Gastrocnemius medialis (tissue), 4 donors: ENCODE data around the gene KATNB1. TPM values are rescaled to one million over a fixed set of nuclear protein-coding genes. Genes with fewer than 3 reads are reported as not detected.
"Not testable (repeated sequence)": the region's sequence is repeated elsewhere in the genome, so short reads cannot be mapped to it uniquely, and the experiment has no call there.

Experiments used
- ATAC-seq, 2 donors: fragments of 150-250 bp; one replicate each; pipeline ENCODE4 v1.9.1; 2016
- DNase-seq, 2 donors: peaks; one replicate each; pipeline ENCODE4 v3.0.0-alpha.2; 2019
- H3K27ac ChIP-seq, 4 donors: fragments of 200-600 bp; sonication (generic); 1 replicate in 1 of 4; 2 replicates in 3 of 4; pipeline ENCODE4 v1.5.1; 2016 to 2018; ENCODE audit warnings: mild to moderate bottlenecking in 2 of 4, moderate library complexity in 1 of 4
- H3K27me3 ChIP-seq, 3 donors: fragments of 200-600 bp; sonication (generic) in 2 of 3; 1 replicate in 1 of 3; 2 replicates in 2 of 3; pipeline versions ENCODE4 v1.5.1 to v1.6.0; 2016 to 2019; ENCODE audit warnings: mild to moderate bottlenecking in 1 of 3, moderate library complexity in 1 of 3
- H3K36me3 ChIP-seq, 2 donors: fragments of 200-600 bp; sonication (generic) in 1 of 2; one replicate each; pipeline ENCODE4 v1.5.1; 2017 to 2018
- H3K4me1 ChIP-seq, 2 donors: fragments of 200-600 bp; sonication (generic) in 1 of 2; one replicate each; pipeline ENCODE4 v1.5.1; 2016 to 2017; ENCODE audit warnings: mild to moderate bottlenecking in 2 of 2
- H3K4me3 ChIP-seq, 4 donors: fragments of 200-600 bp; sonication (generic) in 3 of 4; 1 replicate in 1 of 4; 2 replicates in 3 of 4; pipeline ENCODE4 v1.5.1; 2016 to 2019; ENCODE audit warnings: mild to moderate bottlenecking in 2 of 4
- H3K9me3 ChIP-seq, 3 donors: fragments of 200-600 bp; sonication (generic) in 2 of 3; 1 replicate in 1 of 3; 2 replicates in 2 of 3; pipeline ENCODE4 v1.5.1; 2016 to 2019
- POLR2A ChIP-seq, 2 donors: fragments of 450-650 bp; IDR thresholded peaks; one replicate each; pipeline ENCODE4 v1.6.1; 2017; ENCODE audit warnings: antibody characterized with exemption in 2 of 2, mild to moderate bottlenecking in 2 of 2, moderate library complexity in 2 of 2
- in situ Hi-C, 4 donors: fragments of 200-750 bp; cut with MboI; loops; one replicate each; pipeline versions ENCODE4 v1.15.0 to v1.8.0; 2017; ENCODE audit warnings: low sequenced_read_pairs in 4 of 4
- intact Hi-C: fragments of 100-400 bp; cut with DNase I; formaldehyde crosslinking; loops from one replicate; pipeline ENCODE4 v1.15.1; 2023; ENCODE audit warnings: low total_unique reads
- total RNA-seq, 4 donors: library from RNA; depleted of rRNA; stranded (reverse); fragments of >200 nt; gene quantifications; one replicate each; pipeline versions ENCODE4 v1.1.0 to v1.2.3, GENCODE V29; 2016
- TF ChIP-seq, protein P1 (sequence below), 5 experiments: fragments of 450-650 bp in 3 of 5; fragments of 200-600 bp in 2 of 5; sonication (generic) in 2 of 5; IDR thresholded peaks in 4 of 5; conservative IDR thresholded peaks in 1 of 5; 1 replicate in 4 of 5; 2 replicates in 1 of 5; pipeline ENCODE4 v1.5.1; 2016 to 2019; ENCODE audit warnings: antibody characterized with exemption in 5 of 5, mild to moderate bottlenecking in 3 of 5, moderate library complexity in 3 of 5

The KATNB1 gene
- total RNA-seq, 4 donors from 2014 or later: 10.7 to 18.0 (median 14.2) TPM

DNA sequence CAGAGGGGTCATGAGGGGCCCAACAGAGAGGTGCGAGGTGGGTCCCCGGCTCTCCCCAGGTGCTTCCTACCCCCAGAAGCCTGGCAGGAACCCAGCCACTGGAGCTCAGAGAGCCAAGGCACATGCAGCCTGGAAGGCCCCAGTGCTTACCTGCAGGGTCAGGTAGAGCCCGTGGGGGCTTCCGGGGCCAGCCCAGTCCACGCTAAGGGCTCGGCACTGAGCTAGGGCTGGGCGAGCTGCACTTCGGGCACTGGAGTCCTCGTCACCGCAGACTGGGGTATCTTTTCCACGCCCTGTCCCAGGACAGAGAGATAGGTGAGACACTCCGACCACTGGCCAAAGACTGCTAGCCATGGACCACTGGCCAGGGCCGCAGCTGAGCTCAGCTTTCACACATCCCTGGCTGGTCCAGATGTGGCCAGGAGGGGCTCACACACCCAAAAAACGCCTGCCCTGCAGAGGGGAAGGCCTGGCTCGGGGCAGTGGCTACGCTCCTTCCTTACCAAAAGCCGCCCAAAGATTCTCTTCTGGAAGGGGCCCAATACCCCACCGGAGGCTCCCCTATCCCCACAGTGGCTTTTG lies 59.4 kb downstream of the KATNB1 start:
- no peaks in the 10 kb centered on the region for H3K9me3 ChIP-seq
- no peak for TF ChIP-seq POLR2A (IDR thresholded peaks at IDR 0.05)
- TF ChIP-seq, protein P1, sequence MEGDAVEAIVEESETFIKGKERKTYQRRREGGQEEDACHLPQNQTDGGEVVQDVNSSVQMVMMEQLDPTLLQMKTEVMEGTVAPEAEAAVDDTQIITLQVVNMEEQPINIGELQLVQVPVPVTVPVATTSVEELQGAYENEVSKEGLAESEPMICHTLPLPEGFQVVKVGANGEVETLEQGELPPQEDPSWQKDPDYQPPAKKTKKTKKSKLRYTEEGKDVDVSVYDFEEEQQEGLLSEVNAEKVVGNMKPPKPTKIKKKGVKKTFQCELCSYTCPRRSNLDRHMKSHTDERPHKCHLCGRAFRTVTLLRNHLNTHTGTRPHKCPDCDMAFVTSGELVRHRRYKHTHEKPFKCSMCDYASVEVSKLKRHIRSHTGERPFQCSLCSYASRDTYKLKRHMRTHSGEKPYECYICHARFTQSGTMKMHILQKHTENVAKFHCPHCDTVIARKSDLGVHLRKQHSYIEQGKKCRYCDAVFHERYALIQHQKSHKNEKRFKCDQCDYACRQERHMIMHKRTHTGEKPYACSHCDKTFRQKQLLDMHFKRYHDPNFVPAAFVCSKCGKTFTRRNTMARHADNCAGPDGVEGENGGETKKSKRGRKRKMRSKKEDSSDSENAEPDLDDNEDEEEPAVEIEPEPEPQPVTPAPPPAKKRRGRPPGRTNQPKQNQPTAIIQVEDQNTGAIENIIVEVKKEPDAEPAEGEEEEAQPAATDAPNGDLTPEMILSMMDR (IDR thresholded peaks at IDR 0.05 in 4 of 5, conservative IDR thresholded peaks at IDR 0.05 in 1 of 5): no peak
- no peak overlapping the region for H3K4me3 ChIP-seq
- intact Hi-C loops (loop anchor here (5.0 kb wide), 1 partner anchor 232 kb away; the partner anchor contains the start of gene MMP15), in situ Hi-C loops (no loop called here)
- no peak for ATAC-seq
- no peaks in the 10 kb centered on the region for H3K27me3 ChIP-seq
- no peak for DNase-seq
- H3K4me1 ChIP-seq: peaks cover 43 to 54% of the 10 kb centered on the region in 2 donors
- no peaks in the 10 kb centered on the region for H3K36me3 ChIP-seq
- peak overlapping the region in 2 of 4 donors; percentile 57 to 90 for H3K27ac ChIP-seq

DNA sequence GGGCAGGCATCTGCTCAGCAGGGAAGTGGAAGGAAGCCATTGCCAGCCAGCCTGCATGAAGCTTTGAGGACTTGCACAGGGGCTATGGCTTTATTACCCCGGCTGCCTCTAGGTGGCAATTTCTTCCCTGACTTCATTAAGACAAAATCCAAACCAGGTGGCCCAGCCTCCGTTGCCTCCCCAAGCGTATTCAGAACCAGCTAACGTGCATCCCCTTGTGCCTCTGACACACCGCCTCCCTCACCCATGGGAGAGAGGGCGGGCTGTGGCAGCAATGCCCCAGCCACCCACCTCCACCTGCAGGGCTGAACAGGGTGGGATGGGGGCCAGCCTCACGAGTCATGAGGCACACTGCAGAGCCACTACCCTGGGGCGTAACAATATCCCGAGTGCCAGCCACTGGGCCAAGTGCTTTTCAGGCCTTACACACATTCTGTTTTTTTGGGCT lies 59.9 kb downstream of the KATNB1 start:
- ATAC-seq (peak in 1 of 2 donors; percentile 36), DNase-seq (peak; percentile 37 to 61)
- Histone ChIP-seq H3K27ac (peak overlapping the region in 3 of 4 donors; percentile 57 to 90 (median 75)), H3K36me3 (no peaks in the 10 kb centered on the region), H3K9me3 (no peaks in the 10 kb centered on the region), H3K4me3 (no peak overlapping the region), H3K27me3 (no peaks in the 10 kb centered on the region), H3K4me1 (peaks cover 44 to 56% of the 10 kb centered on the region in 2 donors)
- TF ChIP-seq POLR2A (IDR thresholded peaks at IDR 0.05): no peak
- TF ChIP-seq, protein P1 (IDR thresholded peaks at IDR 0.05 in 4 of 5, conservative IDR thresholded peaks at IDR 0.05 in 1 of 5): peak in 4 of 5 experiments; percentile 43 to 57 (median 44)
- in situ Hi-C loops: no loop called here
- intact Hi-C loops: no loop called here

DNA sequence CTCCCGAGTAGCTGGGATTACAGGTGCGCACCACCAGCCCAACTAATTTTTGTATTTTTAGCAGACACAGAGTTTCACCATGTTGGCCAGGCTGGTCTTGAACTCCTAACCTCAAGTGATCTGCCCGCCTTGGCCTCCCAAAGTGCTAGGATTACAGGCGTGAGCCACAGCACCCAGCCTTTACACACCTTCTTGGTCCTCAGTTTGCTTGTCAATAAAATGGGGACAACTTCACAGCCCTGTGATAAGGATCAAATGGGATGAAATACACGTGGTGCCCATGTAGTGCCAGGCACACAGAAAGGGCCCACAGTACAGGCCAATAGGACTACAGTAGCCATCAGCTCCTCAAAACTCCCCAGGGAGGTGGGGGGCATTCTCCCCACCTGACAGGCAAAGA lies 60.4 kb downstream of the KATNB1 start:
- Histone ChIP-seq H3K27ac (peak overlapping the region in 2 of 4 donors; percentile 75 to 90), H3K4me1 (peaks cover 44 to 56% of the 10 kb centered on the region in 2 donors)
- H3K36me3 ChIP-seq, H3K27me3 ChIP-seq, DNase-seq, in situ Hi-C loops, H3K9me3 ChIP-seq, ATAC-seq, H3K4me3 ChIP-seq, intact Hi-C loops: not testable (repeated sequence)

DNA sequence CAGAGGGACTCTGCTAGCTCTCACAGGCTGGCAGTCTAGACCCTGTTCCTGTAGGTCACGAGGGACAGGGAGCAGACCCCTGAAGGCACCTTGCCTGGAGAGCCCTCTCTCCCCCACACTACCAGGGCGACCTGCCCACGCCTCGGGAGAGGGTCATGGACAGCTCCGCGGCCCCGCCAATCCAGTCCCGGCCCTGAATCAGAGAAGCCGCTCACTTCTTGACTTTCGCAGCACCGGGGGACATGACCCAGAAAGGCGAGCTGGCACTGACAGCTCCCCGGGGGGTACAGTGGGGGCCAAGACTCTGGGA lies 61.6 kb downstream of the KATNB1 start:
- no peak for TF ChIP-seq POLR2A (IDR thresholded peaks at IDR 0.05)
- TF ChIP-seq, protein P1 (IDR thresholded peaks at IDR 0.05 in 4 of 5, conservative IDR thresholded peaks at IDR 0.05 in 1 of 5): no peak
- H3K4me3 ChIP-seq: peak overlapping the region in 3 of 4 donors; percentile 30 to 34 (median 30)
- peaks cover 44 to 55% of the 10 kb centered on the region in 2 donors for H3K4me1 ChIP-seq
- ATAC-seq: peak; percentile 3 to 21
- DNase-seq: no peak
- no peaks in the 10 kb centered on the region for H3K36me3 ChIP-seq
- no peaks in the 10 kb centered on the region for H3K9me3 ChIP-seq
- peak overlapping the region; percentile 71 to 90 (median 76) for H3K27ac ChIP-seq
- in situ Hi-C loops: no loop called here
- H3K27me3 ChIP-seq: no peaks in the 10 kb centered on the region
- intact Hi-C loops: no loop called here

DNA sequence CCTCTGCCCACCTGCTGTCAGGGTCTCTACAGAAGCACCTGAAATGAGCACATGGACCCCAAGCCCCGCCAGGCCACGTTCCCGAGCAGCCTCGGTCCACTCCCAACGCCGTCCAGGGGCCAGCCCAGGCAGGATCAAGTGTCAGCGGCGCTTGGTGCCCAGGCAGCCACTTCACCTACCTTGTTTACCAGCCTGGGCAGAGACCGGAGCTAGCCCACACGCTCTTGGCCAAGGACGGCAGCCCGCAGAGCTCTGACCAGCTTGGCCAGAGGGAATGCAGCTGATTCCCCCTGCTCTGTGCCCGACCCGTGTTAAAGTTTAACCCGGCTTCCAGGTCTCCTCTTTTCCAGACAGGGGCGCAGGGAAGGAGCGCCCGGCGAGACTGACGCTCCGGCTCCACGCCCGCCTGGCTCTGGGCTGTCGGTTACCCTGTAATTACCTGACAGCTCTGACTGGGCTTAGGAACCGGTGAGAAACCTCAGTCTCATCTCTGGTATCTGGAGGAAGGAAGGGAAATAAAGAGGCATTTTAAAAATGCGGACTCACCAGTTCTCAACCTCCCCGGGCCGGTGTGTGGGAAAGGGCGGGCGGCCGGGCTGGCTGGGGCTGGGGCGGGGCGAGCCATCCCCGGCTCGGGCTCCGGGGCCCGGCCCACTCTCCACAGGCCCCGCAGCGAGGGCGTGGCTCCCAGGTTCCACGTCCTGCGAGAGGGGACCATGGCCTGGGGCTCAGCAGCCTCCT lies 62.1 kb downstream of the KATNB1 start:
- peak overlapping the region; percentile 71 to 90 (median 76) for H3K27ac ChIP-seq
- peak overlapping the region in 3 of 4 donors; percentile 30 to 34 (median 30) for H3K4me3 ChIP-seq
- no peaks in the 10 kb centered on the region for H3K9me3 ChIP-seq
- DNase-seq (peak; percentile 64 to 66), ATAC-seq (peak; percentile 73 to 76)
- H3K36me3 ChIP-seq: no peaks in the 10 kb centered on the region
- H3K27me3 ChIP-seq: no peaks in the 10 kb centered on the region
- TF ChIP-seq, protein P1 (IDR thresholded peaks at IDR 0.05 in 4 of 5, conservative IDR thresholded peaks at IDR 0.05 in 1 of 5): no peak
- TF ChIP-seq POLR2A (IDR thresholded peaks at IDR 0.05): no peak
- peaks cover 45 to 52% of the 10 kb centered on the region in 2 donors for H3K4me1 ChIP-seq
- intact Hi-C loops: no loop called here
- in situ Hi-C loops: no loop called here
